Fibroblast of skin of right quadriceps (primary cell): Measurements from ENCODE around the gene APBA2.
"Not testable (repeated sequence)": the region's sequence is repeated elsewhere in the genome, so short reads cannot be mapped to it uniquely, and the experiment has no call there.

ENCODE experiments used
- DNase-seq: peaks from one replicate; pipeline ENCODE4 v3.0.0-alpha.2; 2013

Gene APBA2

DNA sequence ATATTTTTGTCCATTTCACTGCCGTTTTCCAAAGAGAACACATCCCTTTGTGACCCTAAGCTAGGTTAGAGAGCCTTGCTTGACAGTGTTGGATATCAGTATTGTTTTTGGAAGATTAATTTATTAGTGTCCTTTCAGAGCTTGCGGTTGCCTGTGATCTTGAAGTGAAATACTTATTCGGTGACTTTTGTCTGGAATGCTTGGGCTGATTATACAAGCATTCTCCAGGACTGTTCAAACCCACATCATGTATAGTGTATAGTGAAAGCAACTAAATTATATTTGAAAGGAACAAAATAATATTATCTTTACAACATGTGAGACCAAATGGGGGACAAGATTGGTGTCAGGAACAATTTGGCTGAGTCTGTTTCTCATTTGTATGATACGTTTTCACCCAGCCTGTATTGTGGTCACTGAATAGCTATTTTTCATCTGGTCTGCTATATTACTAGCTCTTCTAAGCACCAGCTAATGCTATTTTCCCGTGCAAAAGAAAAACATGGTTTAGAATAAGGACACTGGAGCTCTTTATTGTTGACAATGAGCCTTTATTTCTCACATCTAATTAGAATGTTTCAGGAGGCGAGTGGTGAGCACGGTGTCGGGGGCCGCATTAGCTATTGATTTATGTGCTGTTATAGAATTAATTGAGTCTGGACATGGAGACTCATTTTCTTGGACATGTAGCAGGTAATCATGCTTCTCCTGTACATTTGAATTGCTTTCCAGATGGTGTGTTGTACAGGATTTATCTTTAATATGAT is 158.1 kb downstream of the APBA2 start:
- DNase-seq, result peak; percentile 70

DNA sequence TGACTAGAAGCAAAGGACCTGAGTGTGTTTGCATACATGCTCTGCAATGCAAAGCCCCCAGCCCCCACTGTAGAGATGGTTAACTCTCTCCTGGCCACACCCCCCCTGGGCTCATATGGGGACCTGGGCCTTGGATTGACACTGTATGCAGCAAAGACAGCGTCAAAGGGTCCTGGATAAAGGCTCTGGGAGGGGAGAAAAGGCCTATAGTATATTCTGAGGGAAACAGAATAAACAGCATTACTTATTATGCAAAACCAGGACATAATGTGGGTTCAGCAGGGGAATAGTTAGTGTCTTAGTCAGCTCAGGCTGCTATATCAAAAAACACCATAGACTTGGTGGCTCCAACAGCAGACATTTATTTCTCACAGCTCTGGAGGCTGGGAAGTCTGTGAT is 158.7 kb downstream of the APBA2 start:
- DNase-seq, result peak; percentile 31

DNA sequence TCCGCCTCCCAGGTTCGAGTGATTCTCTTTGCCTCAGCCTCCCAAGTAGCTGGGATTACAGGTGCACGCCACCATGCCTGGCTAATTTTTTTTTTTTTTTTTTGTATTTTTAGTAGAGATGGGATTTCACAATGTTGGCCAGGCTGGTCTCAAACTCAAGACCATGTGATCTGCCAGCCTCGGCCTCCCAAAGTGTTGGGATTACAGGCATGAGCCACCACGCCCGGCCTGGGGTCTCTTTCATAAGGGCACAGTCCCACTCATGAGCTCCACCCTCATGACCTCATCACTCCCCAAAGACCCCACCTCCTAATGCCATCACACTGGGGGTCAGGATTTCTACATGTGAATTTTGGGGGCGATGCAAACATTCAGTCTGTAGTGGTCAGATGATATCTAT is 159.4 kb downstream of the APBA2 start:
- DNase-seq, result not testable (repeated sequence)

DNA sequence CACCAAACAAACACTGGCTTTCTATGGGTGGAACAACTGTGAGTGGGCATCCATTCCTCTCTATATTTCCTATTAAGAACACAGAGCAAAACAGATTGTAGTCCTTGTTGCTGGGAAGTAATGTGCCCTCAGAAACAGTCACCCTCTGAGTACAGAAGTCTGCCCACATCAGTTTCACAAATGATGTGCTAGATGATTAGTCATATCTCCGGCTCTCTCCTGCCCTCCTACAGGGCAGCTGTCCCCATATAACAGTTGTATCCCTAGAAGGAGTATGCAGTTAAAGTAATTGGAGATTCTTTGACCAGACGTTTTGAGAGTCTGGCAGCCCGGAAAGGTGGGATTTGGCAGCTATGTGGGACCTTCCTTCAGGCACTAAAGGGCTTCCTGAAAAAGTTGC is 159.9 kb downstream of the APBA2 start:
- peak; percentile 24 for DNase-seq

GRCh38 chr15:29046281-29046810 is 160.6 kb downstream of the APBA2 start:
- DNase-seq, result no peak

DNA sequence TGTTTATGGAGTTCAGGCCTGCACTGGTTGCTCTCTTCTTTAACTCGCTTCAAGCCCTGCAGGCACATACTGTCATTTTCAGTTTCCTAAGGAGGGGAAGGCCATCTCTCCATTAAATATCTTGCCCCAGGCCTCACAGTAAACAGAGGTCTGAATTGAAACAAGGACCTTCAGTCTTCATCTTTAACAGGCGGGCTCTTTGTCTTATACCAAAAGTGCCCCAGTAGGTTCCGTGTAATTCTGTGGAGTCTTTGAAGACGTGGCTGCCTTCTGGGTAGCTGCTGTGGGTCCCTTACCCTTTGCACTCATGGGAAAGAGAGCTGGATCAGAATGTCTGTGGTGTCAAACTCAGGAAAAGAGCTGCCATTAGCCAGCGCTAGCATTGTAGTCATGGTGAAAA is 161.2 kb downstream of the APBA2 start:
- DNase-seq, result no peak

DNA sequence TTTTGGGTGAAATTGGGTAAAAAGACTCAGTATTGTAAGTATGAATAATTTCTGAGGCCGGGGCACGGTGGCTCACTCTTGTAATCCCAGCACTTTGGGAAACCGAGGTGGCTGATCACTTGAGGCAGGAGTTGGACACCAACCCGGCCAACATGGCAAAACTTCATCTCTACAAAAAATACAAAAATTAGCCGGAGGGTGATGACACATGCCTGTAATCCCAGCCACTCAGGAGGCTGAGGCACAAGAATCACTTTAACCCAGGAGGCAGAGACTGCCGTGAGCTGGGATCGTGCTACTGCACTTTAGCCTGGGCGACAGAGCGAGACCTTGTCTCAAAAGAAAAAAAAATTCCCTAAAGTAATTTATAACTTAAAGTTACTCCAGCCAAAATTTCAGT is 162.2 kb downstream of the APBA2 start:
- DNase-seq, result no peak

DNA sequence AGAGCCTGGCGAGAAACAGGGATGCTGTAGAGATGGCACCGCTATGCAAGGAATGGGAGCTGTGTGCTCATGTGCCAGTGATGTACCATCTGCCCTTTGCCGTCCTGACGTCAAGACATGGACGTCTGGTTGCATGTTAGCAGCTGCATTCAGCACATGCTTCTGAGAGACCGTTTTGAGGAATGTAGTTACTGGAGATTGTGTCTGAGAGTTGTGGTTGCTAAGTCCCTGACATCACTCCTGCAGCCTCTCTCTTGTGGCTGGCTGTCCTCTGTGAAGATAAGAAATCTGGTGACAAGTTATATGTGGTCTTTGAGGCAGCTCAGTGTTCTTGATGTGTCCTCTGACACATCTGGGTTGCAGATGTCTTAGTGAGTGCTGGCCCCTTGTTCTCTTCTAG is 165.1 kb downstream of the APBA2 start:
- peak; percentile 63 for DNase-seq

DNA sequence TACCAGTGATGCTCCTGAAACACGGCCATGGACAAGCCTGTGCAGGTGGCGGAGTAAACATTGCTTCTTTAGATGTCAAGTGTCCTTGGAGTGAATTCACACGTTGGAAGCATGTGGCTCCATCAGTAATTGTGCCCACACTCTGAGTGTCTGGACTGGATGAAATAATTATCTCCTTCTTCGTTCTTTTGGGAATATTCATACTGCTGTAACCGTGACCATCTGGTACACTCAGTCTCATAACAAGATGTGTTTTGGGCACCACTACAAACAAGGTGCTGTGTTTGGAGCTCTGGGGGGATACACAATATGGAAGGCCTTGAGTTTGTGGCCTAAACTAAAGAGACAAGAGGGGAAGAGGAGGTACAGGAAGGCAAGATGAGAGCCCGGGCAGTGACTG is 165.6 kb downstream of the APBA2 start:
- no peak for DNase-seq

DNA sequence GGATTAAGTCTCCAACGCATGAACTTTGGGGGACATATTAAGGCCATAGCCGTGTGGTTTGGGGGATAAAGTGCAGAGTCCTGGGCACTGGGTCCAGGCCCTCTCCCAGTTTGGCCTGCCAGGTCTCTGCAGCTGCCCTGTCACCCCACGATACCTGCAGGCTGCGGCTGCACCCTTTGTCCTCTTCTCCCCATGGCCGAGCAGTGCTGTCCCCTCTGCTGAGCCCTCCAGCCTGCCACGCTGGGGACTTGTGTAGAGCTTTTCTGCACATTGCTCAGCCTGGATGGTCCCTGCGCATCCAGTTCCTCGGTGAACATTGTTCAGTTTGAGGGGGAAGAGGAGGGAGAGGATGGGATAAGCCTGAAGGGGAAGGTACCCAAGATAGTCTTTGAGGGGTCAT is 167.2 kb downstream of the APBA2 start:
- DNase-seq, result no peak

GRCh38 chr15:29053661-29054131 is 167.9 kb downstream of the APBA2 start:
- no peak for DNase-seq

DNA sequence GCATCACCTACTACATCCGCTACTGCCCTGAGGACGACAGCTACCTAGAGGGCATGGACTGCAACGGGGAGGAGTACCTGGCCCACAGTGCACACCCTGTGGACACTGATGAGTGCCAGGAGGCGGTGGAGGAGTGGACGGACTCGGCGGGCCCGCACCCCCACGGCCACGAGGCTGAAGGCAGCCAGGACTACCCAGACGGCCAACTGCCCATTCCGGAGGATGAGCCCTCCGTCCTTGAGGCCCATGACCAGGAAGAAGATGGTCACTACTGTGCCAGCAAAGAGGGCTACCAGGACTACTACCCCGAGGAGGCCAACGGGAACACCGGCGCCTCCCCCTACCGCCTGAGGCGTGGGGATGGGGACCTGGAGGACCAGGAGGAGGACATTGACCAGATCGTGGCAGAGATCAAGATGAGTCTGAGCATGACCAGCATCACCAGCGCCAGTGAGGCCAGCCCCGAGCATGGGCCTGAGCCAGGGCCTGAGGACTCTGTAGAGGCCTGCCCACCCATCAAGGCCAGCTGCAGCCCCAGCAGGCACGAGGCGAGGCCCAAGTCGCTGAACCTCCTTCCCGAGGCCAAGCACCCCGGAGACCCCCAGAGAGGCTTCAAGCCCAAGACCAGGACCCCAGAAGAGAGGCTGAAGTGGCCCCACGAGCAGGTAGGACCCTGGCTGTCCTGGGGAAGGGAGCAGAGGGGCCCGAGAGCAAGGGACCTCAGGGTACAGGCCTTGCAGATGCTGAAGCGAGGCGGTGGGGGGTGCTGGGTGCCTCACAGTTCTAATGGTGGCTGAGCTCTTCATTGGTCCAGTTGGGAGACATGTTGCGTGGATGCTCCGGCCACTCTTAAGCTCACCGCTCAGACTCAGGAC is 168.6 kb downstream of the APBA2 start:
- no peak for DNase-seq

GRCh38 chr15:29055876-29056275 is 170.1 kb downstream of the APBA2 start:
- no peak for DNase-seq

DNA sequence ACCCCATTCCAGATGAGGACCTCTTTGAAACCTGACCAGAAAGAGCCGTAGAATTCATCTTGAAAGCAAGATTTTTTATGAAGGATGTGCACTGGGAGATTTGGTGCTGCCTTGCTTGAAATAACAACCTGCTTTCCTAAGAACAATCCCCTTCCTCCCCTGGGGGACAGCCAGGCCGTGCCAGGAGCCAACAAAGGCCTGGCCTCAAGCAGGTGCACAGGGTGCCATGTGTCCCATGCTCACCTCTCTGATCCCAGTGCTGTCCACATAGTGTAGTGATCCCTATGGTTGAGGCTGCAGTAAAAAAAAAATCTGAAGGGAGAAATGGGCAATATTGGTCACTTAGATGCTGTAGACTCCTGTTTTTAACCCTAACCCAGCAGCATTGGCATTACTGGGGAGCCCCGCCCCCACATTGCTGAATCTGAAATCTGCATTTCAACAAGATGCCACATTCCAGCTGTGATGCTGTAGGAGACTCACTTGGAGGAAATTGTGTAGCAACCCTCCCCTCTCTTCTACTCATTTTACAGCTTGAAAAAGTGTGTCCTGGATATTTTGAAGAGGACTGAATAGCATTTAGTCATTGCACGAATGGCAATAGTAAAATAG is 171.2 kb downstream of the APBA2 start:
- no peak for DNase-seq

DNA sequence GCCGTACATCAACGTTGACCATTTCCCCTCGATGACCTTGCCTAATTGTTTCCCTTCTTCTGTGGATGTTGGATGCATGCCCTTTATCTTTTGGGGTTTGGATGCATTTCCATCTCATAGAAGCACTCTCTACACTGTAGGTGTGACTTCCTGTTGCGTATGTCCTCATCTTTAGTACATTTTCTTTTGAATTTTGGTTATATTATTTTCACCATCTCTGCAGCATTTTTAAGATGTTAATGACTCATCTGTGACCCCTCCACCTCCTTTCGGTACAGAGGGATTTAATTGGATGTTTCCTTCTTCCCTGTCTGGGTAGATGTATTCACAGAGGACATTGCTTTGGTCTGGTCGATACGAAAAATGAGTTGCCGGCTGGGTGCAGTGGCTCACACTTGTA is 172.1 kb downstream of the APBA2 start:
- DNase-seq, result no peak

- no peak for DNase-seq
These were observed 173.2 kb downstream of the APBA2 start for GRCh38 chr15:29058903-29059539.

DNA sequence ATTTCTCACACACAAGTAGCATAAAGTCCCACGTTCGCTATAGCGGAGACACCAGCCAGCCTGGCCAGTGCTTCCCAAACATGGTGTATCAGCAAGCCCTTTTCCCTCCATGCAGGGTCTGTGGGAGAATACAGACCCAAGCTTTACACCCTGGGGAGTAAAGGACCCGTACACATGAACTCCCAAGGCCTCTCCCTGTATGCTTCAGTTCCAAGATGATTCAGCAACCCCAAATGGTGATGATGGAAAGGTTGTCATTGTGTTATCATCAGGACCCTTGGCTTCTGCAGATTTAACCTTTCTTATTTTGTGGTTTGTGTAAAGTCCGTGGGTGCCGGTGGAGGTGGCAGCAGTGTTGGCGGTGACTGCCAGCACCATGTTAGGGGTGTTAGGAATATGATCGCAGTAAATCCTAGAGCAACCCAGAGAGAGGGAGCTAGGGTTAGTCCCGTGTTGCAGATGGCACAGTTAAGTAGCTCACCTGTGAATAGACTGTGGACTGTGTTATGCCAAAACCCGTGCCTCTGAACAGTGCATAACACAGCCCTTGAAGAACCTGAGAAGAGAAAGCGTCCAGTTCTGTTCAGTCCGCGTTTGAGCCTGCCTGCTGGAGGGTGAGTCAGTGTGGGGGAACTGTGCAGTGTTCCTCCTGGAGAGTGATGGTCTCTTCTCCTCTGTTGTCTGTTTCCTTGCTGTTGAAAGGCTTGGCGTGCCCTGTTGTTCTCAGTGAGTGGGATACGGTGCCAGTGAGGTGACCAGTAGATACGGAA is 174.3 kb downstream of the APBA2 start:
- DNase-seq, result no peak

- DNase-seq, result no peak
These were observed 176.0 kb downstream of the APBA2 start for GRCh38 chr15:29061746-29062145.

DNA sequence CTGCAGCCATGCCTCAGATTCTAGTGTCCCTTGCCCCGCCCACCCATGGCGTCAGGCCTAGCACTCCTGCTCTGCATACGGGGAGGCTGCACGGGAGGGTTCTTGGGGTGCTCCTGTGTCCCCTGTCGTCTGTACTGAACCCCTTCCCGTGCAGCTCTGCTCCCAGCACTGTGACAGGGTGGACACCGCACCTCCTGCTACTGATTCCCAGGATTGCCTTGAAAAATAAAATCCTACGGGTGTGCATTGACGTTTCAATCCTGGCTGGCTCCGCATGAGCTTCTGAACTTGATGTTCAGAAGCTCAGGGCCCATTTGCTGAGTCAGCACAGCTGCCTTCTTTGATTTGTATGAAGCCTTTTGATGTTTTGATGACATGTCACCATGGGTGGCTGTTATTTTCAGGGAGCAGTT is 176.4 kb downstream of the APBA2 start:
- no peak for DNase-seq

DNA sequence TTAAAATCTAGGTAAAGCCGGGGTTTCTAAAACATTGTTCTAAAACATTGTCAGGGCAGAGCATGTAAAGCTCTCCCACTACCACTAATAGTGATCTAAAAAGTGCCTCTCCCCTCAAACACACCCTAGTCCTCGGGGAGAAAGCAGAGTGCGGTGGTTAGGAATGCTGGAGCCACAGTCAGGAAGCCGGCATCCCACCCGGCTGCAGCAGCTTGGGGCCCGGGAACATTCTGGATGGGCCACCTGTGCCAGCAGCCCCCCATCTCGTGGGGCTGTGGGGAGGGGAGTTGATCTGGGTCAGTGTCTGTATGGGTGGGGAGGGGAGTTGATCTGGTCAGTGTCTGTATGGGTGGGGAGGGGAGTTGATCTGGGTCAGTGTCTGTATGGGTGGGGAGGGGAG is 176.9 kb downstream of the APBA2 start:
- no peak for DNase-seq

GRCh38 chr15:29063646-29064045 is 177.9 kb downstream of the APBA2 start:
- DNase-seq, result no peak

GRCh38 chr15:29064290-29064689 is 178.5 kb downstream of the APBA2 start:
- DNase-seq, result no peak
